RWPE2 (cell line): ENCODE results near the gene PPP1R16B.

Source experiments
- ATAC-seq: fragments of 200-7000 bp; cut with Tn5 transposase; 3 replicates; pipeline ENCODE4 v1.9.1; 2021; ENCODE audit warnings: low read depth
- DNase-seq: peaks from one replicate; pipeline ENCODE4 v3.0.0-alpha.2; 2020; ENCODE audit warnings: low spot score
- H3K27ac ChIP-seq: fragments of 450-650 bp; 2 replicates; pipeline ENCODE4 v1.5.1; 2017; ENCODE audit warnings: mild to moderate bottlenecking; ENCODE audit not compliant: poor library complexity, severe bottlenecking
- H3K27me3 ChIP-seq: fragments of 250-450 bp; sonication (Bioruptor Pico); 2 replicates; pipeline ENCODE4 v1.5.1; 2021; ENCODE audit warnings: mild to moderate bottlenecking, moderate library complexity; ENCODE audit not compliant: insufficient read depth, poor library complexity, severe bottlenecking
- H3K36me3 ChIP-seq: fragments of 250-450 bp; sonication (Bioruptor Pico); 2 replicates; pipeline ENCODE4 v1.5.1; 2020; ENCODE audit warnings: low read depth, mild to moderate bottlenecking, moderate library complexity
- H3K4me1 ChIP-seq: fragments of 250-450 bp; sonication (Bioruptor Pico); 2 replicates; pipeline ENCODE4 v1.5.1; 2021; ENCODE audit warnings: mild to moderate bottlenecking, moderate library complexity; ENCODE audit not compliant: insufficient read depth, poor library complexity, severe bottlenecking
- H3K4me3 ChIP-seq: fragments of 250-450 bp; sonication (Bioruptor Pico); 2 replicates; pipeline ENCODE4 v1.5.1; 2021; ENCODE audit warnings: mild to moderate bottlenecking, moderate library complexity; ENCODE audit not compliant: severe bottlenecking
- H3K9me3 ChIP-seq: fragments of 250-450 bp; sonication (Bioruptor Pico); 2 replicates; pipeline ENCODE4 v1.5.1; 2021; ENCODE audit warnings: mild to moderate bottlenecking, moderate library complexity; ENCODE audit not compliant: severe bottlenecking
- CTCF ChIP-seq: fragments of 450-650 bp; IDR thresholded peaks from one replicate; pipeline ENCODE4 v1.5.1; 2017; ENCODE audit warnings: mild to moderate bottlenecking, moderate library complexity; ENCODE audit not compliant: poor library complexity, severe bottlenecking

PPP1R16B gene

GRCh38 chr20:38779247-38780097 is 26.0 kb upstream of the PPP1R16B start:
- Histone ChIP-seq H3K27me3 (no peaks in the 10 kb centered on the region), H3K9me3 (no peaks in the 10 kb centered on the region), H3K4me1 (peaks cover 9% of the 10 kb centered on the region), H3K27ac (no peak overlapping the region), H3K4me3 (no peak overlapping the region), H3K36me3 (peaks cover 11% of the 10 kb centered on the region)
- no peak for TF ChIP-seq CTCF
- ATAC-seq (peak; percentile 82), DNase-seq (peak; percentile 44)

GRCh38 chr20:38782275-38782674 is 23.2 kb upstream of the PPP1R16B start:
- H3K36me3 ChIP-seq, result no peaks in the 10 kb centered on the region
- peaks cover 9% of the 10 kb centered on the region for H3K4me1 ChIP-seq

GRCh38 chr20:38787870-38788269 is 17.6 kb upstream of the PPP1R16B start:
- TF ChIP-seq CTCF, result no peak
- DNase-seq, result no peak
- Histone ChIP-seq H3K36me3 (no peaks in the 10 kb centered on the region), H3K27me3 (no peaks in the 10 kb centered on the region), H3K27ac (no peak overlapping the region), H3K9me3 (no peaks in the 10 kb centered on the region), H3K4me3 (no peak overlapping the region), H3K4me1 (peaks cover 16% of the 10 kb centered on the region)
- no peak for ATAC-seq

More at GRCh38 chr20:38782275-38782674, 23.2 kb upstream of the PPP1R16B start:
- H3K4me3 ChIP-seq, result no peak overlapping the region
- DNase-seq, result peak; percentile 61
- no peaks in the 10 kb centered on the region for H3K27me3 ChIP-seq
- no peak for TF ChIP-seq CTCF
- no peak for ATAC-seq
- H3K9me3 ChIP-seq, result no peaks in the 10 kb centered on the region
- H3K27ac ChIP-seq, result no peak overlapping the region

- DNase-seq (peak; percentile 73), ATAC-seq (peak; percentile 77)
- H3K27ac ChIP-seq, result peak overlapping the region; percentile 41
- no peak overlapping the region for H3K4me3 ChIP-seq
- H3K27me3 ChIP-seq, result no peaks in the 10 kb centered on the region
- TF ChIP-seq CTCF, result no peak
- H3K4me1 ChIP-seq, result peaks cover 16% of the 10 kb centered on the region
- no peaks in the 10 kb centered on the region for H3K36me3 ChIP-seq
- H3K9me3 ChIP-seq, result no peaks in the 10 kb centered on the region
Measured at GRCh38 chr20:38789503-38790199, 15.8 kb upstream of the PPP1R16B start.
